ENCODE measurements around the gene ANO6.
A peak's percentile ranks its signal among the peaks of the same experiment; 100 is the strongest.
"Not testable (repeated sequence)": the region's sequence is repeated elsewhere in the genome, so short reads cannot be mapped to it uniquely, and the experiment has no call there.

The ANO6 gene

DNA sequence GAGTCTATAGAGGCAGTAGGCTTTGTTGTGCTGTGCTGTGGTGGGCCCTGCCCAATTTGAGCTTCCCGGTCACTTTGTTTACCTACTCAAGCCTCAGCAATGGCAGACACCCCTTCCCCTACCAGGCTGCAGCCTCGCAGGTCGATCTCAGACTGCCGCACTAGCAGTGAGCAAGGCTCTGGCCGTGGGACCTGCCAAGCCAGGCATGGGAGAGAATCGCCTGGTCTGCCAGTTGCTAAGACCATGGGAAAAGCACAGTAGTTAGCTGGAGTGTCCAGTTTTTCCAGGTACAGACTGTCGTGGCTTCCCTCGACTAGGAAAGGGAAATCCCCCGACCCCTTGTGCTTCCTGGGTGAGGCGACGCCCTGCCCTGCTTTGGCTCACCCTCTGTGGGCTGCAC is 26.3 kb downstream of the ANO6 start:
- ATAC-seq: no peak

DNA sequence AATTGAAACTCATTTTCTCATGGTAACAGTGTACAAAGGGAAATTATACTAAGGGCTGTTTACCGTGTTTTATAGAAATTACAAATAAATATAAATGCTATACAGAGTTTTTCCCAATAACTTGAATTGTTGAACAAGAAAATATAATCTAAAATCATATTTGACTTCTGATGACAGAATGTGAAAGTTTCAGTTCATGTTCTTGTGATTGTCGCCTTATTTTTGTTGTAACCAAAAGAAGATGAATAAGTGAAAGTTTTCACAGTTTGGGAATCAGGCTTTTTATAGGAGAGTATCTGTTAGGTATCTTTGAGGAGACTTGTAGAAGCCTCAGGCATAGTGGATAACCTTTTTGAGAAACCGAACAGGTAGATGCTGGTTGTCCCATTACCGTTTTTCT is 28.1 kb downstream of the ANO6 start:
- ATAC-seq: no peak

DNA sequence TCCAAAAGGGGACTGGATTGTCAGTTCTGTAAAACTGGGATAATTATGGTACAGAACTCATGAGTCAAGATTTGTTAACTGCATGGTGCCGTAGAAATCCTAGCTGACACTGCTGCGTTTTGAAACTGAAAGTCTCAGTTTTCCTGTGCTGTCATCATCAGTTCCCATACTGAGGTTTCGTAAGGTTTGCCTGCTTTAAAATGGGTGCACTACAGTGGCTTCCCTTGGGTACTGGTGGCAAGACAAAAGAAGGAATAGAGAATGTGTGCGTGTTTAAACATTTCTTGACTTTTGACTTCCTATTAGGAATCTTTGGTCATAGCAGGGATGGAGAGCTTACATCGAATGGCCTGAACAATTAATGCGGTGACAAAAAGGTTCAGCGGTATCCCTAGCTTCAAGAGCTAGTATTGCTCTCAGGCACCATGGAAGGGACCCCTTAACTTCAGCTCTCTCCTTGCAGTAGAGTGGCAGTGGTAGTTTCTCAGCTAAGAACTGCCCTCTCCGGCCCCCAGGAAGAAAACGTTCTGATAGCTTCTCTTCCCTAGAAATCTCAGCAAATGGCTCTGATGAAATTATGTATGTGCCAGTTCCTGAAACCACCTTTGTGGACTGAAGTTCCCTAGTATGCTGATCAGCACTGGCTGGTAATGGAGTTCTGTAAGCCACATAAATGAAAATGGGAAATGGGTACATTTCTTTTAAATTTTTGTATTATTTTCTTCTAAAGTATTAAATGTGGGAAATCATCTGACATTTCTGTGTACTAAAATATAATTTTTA is 28.9 kb downstream of the ANO6 start:
- peak in 1 of 2 donors; percentile 45 for ATAC-seq

DNA sequence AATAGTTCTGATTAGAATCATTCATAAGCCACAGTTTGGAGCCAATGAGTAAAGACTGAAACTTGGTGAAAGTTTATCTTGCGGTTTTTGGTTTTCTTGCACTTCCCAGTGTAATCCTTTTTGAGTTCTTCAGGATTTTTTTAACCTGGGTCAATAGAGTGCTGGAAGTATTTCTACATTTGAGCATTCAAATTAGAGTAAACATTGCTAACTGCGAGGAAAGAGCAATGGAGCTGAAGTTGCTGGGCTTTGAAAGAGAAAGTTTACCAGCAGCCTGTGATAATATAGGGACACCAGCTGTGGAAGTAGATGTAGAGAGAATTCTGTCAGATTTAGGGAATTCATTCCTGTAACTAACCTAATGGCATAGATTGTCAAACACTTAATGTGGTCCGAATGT is 30.3 kb downstream of the ANO6 start:
- no peak for ATAC-seq

DNA sequence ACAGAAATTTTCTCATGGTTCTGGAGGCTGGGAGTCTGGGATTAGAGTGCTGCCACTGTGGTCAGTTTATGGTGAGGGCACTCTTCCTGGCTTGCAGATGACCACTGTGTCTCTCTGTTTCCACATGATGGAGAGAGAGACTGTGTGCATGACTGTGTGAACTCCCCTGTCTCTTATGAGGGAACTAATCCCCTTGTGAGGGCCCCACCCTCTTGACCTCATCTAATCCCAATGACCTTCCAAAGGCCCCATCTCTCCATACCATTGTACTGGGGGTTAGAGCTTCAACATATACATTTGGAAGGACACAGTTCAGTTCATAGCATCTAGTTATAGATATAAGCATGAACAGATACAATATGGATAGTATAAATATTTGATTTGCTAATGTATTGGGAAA is 31.7 kb downstream of the ANO6 start:
- ATAC-seq: no peak

DNA sequence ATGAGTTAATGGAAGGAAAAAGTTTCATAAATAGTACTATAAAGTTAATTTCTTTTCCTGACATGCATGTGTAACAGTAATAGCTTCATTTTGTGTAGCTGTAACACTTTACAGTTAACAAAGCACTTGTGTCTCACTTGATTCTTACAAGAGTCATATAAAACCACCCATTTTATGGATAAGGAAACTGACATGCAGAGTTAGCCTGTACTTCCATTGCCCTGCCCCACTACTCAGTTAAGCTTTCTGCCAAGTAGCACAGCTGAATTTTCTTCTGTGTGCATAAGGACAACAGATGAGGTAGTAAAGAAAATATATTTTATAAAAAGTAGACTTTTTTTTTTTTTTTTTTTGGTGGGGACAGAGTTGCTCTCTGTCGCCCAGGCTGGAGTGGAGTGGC is 32.2 kb downstream of the ANO6 start:
- no peak for ATAC-seq

DNA sequence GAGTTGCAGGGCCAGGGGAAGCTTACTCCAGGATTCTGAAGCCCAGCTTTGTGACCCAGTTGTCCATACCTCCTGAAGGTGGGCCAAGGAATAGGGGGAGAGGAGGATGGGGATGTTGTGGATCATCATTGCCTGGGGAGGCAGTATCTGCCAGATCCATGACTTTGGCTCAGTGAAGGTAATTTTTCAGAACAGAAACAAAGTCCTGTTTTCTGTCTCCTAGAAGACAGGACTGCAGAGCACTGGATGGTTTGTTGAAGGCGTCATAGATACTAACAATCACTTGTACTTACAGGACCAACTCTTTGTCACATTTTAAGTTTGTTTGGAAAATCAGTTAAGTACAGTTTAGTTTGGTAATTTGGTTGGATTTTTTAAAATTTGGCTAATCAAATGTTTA is 38.4 kb downstream of the ANO6 start:
- ATAC-seq: no peak

DNA sequence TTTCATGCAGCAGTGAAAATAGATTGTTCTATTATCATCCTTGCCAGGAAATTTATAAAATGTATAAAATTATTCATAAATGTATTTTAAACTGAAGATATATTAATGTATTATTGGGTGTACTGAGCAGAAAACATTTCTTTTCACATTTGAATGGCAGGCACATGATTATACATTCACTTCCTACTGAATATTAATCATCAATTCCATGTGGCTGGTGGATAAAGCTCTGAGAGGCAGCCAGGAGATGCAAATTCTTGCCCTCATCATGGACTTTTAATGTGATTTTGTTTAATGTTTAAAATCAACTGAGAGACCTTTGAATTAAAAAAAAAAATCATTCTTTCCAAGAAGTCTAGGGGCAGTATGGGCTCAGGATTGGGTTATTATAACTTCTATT is 40.8 kb downstream of the ANO6 start:
- ATAC-seq: no peak

DNA sequence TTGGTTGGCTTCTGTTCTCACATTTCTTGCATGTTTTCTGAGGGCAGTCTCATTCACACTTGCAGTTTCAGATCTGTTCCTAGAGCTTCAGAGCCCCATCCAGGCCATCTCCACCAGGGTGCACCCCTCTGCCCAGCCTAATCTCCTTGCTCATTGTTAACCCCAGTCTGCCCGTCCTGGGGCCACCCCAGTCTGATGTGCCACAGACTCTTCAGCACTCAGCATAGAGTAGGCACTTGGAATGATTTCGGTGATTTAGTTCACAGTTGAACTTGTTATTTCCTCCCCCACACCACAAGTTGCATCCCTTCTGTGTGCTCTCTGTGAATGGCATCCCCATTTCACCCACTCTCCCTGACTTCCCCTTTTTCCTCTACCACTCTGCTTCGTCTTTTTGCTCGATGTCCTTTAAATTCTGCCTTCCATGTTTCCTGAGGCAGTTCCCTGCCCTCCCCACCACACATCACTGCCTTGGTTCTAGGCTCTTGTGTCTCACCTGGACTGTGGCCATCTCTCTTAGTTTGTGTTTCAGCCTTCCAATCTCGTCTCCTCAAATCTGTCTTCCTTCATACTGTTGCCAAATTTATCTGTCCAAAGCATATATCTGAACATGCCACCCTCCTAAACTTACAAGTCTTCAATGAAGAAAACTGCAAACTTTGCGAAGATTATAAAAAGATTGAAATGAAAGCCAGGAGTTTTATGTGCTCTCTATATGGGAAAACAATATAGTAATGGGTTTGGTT is 41.5 kb downstream of the ANO6 start:
- no peak for ATAC-seq

DNA sequence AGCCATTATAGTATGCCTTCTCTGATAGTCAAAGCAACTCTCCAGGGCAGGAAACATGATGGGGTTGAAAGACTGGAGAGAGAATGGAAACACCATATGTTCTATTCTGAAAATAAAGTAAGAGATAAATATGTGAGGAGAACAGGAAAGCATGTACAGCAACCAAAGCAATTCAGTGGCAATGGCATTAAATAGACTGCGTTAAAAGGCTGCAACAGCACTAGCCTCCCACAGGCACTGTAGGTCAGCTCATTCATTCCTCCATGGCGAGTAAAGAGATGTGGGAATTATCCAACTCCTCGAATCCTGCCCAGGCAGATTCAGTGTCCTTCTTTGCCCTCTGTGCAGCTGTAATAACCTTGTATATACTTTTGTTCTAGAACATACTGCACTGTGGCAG is 43.8 kb downstream of the ANO6 start:
- ATAC-seq: no peak

DNA sequence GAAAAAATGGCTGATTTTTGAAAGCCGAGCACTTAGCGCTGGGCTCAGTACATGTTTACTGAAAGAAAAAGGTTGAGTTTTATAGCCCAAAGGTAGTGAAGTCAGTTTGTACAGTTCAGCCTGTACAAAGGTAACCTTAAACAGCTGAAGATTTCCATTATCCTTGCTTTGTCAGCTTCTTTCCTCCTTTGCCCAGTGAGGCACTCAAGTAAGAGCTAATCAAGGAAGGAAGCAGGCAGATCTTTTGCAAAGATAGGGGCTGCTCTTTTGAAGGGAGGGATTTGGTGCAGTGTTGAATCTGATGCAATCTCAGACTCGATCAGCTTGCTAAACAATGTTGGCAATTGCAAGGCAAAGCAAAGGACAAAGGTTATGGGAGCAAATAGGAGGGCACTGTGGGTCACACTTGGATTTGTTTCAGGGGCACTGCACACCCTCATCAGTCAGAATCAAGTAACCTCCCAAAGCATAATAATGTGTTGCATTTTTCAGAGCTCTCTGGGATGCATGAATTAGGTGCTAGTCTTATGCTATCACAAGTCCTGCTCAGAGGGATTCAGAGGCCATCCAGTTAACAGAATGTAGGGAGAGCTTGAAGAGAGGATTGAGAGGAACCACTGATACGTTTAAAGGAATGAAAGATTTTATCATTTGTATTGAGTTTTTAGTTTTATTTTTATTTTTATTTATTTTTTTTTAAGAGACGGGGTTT is 44.4 kb downstream of the ANO6 start:
- ATAC-seq: no peak

DNA sequence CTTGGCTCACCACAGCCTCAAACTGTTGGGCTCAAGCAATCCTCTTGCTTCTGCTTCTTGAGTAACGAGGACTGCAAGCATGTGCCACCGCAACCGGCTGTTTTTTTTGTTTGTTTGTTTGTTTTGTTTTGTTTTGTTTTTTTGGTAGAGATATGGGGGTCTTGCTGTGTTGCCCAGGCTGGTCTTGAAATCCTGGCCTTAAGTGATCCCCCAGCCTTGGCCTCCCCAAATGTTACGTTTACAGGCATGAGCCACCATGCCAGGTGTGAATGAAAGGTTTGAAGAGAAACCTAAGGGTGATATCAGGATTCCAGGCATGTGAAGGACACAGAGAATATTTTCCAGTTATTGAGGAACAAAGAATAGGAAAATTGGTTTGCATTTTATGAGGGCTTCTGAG is 45.0 kb downstream of the ANO6 start:
- no peak for ATAC-seq

DNA sequence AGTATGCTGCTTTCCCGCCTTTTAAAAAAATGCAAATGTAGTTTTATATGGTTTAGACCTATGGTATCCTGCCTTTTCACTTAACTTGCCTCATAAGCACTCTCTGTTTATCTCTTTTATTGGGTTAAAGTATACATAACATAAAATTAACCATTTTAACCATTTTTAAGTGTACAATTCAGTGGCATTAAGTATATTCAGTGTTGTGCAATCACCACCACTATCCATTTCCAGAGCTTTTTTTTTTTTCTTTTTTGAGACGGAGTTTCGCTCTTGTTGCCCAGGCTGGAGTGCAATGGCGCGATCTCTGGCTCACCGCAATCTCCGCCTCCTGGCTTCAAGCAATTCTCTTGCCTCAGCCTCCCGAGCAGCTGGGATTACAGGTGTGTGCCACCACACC is 46.3 kb downstream of the ANO6 start:
- not testable (repeated sequence) for ATAC-seq

DNA sequence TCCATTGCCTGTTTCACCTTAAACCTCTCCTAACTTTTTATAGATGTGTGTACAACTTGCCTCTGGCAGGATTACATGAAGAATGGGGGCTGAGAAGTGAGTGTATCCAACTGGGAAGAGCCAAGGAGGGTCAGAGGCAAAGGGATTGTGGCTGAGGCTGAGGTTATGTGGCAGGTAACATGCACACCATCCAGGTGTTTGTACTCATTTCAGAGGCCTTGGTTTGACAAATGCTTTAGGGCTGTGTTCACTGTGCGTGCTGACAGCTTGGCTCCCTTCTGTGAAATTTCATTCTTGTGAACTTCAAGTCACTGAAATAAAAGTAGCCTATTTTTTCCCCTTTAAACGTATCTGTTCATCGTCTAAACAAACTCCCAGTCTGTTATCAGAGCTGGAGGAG is 47.7 kb downstream of the ANO6 start:
- ATAC-seq: no peak

DNA sequence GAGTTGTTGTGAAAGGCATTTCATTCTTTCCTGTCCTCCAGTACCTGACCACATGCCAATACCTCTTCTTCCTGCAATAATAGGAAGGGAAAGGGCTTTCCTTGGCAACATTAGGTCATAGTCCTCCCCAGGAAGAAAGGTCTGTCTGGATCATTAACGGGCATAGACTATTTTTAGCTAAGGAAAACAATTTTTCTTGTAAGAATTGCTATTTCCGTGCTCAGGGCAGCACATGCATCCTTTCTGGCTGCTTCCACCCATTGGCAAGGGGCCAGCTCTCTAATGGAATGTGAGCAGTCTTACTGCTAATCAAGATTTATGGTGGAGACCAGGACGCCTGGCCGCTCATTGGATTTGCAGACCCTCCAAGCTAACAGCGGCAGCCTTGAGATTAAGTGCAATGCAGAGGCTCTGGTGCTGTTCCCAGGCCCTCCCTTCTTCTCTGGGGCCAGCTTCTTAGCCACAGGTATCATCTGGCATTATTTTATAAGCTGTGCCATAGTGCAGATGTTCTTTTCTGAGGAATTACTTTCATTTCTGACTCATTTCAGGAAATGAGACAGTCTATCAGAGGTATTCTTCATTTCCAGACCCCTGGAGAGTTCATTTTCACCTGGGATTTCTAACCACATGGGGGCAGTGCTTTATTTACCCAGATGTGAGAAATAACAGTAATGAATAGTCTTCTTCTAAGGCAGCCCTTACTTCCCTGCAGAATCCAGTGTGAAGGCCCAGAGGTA is 52.9 kb downstream of the ANO6 start:
- peak in 1 of 2 donors; percentile 46 for ATAC-seq

DNA sequence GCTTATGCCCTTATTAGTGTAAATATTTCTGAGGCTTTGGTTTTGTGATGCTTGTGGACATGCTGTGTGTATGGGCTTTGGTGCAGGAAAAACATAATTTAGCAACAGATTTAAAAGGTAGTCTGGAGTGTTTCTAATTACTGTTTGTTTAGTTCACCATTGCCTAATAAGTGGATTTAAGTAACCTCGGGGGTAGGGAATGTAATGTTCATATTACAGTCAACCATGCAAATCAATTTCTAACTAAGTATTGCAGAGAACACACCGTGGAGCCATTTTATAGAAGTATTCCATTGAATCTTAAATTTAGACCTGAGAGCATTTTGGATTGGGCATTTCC is 53.5 kb downstream of the ANO6 start:
- no peak for ATAC-seq

DNA sequence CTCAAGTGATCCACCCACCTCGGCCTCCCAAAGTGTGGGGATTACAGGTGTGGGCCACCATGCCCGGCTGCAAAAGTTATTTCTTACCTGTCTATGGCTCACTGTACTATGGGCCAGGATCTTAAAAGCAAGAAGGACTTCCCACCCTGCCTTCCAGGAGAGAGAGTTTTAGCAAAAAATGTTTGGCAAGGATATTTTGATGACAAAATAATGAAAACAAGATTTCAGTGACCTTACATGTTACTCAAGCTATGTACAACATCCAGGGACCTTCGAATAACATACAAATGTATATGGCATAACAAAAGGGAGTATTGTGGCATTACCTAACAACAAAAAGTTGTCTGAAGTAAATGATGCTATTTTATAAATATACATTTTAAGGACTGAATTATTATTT is 55.1 kb downstream of the ANO6 start:
- no peak for ATAC-seq

DNA sequence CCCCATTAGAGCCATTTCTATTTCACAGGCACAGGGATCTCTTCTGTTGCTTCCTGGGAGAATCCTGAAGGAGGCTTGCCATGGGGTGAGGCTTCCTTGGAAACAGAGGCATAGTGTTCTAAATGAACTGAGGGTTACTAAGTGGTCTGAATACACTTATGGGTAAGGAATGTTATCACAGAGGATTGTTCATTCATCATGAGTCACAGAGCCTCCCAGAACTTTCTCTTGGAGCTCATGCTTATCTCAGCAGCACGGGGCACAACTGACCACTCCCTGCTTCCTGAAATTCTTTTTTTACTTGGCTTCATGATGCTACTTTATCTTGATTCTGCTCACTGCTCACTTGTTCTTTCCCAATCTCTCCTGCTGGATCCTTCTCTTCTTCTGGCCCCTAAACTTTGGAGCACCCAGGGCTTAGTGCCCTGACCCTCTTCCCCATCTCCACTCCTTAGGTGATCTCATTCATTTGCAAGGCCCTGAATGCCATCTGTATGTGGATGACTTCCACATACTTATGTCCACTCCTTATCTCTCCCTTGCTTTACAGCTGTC is 57.9 kb downstream of the ANO6 start:
- ATAC-seq: no peak

DNA sequence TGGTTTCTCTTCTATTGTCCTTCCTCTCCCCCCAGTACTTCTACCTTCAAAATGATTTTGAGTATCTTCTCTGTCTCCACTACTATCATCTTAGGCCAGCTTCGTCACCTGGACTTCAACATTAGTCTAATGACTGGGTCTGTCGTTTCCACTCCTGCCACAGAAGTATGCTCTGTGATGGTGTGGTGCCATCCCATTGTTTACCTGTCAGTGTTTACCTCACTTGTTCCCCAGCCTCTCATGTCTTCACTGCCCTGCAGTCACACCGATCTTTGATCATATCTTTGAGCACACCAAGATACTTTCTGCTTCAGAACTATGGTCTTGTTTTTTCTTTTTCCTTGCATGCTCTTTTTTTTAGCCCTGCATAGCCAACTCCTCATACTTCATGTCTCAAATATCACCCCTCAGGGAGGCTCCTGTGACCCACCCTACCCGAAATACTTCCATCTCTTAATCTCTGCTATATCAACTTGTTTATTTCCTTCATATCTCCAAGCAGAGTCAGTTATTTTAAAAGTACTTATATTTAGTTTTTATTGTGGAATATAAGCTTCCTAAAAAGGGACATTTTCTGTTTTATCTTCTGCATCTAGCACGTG is 60.4 kb downstream of the ANO6 start:
- ATAC-seq: no peak

DNA sequence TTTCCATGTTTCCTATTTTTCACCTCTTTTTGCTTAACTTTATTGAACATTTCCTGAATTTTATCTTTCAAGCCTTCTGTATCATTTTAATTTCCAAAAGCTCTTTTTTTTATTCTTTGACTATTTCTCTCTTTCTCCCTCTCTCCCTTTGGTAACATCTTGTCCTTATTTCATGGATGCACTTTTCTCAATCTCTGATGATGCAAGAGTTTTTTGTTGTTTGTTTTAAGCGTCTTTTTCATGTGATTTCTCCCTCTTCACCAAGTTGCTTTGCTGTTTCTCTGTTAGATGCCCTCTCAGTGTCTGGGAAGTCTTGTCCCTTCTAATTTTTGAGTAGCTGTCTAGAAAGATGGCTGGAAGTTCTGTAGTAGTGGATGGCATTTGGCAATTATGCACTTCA is 62.6 kb downstream of the ANO6 start:
- no peak for ATAC-seq

DNA sequence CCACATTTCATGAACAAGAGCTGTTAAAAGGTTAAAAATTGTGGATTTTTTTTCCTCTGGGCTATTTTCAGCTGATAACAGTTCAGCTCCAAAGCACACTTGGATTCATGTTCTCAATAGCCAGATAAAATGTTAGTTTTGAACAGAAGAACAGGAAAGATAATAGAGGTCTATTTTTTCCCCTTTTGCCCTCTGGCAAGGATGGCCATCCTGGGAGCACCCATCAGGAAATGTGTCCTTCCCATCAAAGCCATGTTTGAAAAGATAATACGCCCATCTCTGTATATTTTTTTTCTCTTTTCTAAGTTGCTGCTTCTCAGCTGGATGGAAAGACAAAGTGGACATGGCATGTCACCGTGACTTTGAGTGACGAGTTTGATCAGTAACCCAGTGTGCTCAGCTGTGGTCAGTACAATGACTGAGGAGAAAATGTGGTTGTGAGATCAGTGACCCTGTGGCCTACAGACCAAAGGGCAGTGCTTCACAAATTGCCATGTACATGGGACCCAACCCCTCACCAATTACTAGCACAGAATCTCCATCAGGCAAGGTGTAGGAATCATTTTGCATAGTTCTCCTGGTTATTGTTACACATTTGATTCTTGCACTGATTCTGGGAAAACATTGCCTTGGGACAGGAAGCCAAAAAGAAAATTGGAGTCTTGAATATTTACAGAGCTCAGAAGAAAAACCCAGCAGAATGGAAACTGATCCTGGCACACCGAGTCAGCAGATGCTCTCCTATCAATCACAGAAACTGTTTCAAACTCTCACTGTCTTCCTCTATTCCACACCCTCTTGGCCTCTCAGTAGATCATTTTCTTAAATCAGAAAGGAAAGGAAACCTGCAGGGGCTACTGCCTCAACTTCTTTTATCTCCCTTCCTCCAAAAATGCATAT is 64.3 kb downstream of the ANO6 start:
- no peak for ATAC-seq
